LNCAP (cell line): Measurements from ENCODE around the gene EIF4ENIF1.

Experiments
- CTCF ChIP-seq: fragments of 450-650 bp; IDR thresholded peaks from 2 replicates; pipeline ENCODE4 v1.5.1; 2017; ENCODE audit warnings: mild to moderate bottlenecking

Gene EIF4ENIF1

DNA sequence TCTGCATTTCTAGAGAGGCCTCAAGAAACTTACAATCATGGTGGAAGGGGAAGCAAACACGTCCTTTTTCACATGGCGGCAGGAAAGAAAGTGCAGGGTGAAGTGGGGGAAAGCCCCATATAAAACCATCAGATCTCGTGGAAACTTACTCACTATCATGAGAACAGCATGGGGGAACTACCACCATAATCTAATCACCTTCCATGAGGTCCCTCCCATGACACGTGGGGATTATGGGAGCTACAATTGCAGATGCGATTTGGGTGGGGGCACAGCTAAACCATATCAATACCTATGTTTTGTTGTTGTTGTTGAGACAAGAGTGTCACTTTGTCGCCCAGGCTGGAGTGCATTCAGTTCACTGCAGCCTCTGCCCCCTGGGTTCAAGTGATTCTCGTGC lies 36.6 kb upstream of the EIF4ENIF1 start:
- no peak for TF ChIP-seq CTCF

DNA sequence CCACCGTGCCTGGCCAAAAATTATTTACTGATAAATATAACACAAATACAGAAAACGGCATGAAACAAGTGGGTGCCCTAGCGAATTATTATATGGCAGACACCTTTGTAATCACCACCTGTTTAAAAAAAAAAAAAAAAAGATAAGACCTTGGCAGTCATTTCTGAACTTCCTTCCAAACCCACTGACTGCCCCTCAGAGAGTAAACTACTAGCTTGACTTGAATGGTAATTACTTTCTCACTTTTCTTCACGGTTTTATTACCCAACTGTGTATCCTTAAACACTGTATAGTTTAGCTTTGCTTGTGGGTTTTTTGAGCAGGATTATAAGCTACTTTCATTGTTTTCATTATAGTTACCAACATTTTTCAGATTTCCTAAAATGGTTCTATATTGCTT lies 30.4 kb upstream of the EIF4ENIF1 start:
- TF ChIP-seq CTCF: no peak

- TF ChIP-seq CTCF: no peak
Measured at GRCh38 chr22:31509061-31509762, 19.6 kb upstream of the EIF4ENIF1 start.

DNA sequence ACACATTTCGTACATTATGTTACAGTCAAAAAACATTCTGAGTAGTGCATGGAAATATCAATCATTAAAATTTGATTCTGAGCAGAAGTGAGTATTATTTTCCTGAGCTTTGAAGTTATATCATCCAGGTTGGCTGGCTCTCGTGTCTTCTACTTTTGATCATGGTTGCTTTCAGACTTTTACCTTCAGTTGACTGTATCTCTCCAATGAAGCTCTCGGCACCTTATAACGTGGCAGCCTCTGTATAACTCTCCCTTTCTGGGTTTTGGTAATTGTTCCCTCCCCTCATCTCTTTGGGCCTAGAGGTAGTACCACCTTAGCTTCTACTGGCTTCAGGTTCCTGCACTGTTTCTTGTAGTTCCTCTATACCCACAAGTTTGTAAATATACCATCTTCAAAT lies 18.9 kb upstream of the EIF4ENIF1 start:
- no peak for TF ChIP-seq CTCF

- TF ChIP-seq CTCF: no peak
Measured at GRCh38 chr22:31504282-31504681, 14.6 kb upstream of the EIF4ENIF1 start.

GRCh38 chr22:31503211-31503964 lies 13.7 kb upstream of the EIF4ENIF1 start:
- no peak for TF ChIP-seq CTCF

DNA sequence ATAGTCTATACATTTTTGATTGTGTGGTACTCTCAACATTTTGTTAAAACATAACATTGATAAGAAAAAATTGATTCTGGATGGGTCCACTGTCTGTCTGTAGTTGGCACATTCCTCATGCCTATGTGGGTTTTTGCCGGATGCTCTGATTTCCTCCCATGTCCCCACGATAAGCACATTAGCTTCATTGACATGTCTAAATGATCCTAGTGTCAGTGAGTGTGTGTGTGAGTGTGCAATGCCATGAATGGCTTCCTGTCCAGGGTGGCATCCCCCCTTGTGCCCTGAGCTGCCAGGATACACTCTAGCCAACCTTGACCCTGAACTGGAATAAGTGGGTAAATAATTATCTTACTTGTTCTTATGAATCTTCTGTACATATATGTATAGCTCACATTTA lies 12.1 kb upstream of the EIF4ENIF1 start:
- no peak for TF ChIP-seq CTCF
